T47D (cell line): ENCODE results near the gene ZNF480.
"Not testable (repeated sequence)": the region's sequence is repeated elsewhere in the genome, so short reads cannot be mapped to it uniquely, and the experiment has no call there.

Experiments used
- DNase-seq, 2 experiments: peaks; one replicate each; pipeline versions ENCODE4 v3.0.0 to v3.0.0-alpha.2; 2011 to 2012; ENCODE audit warnings: low read depth in 1 of 2, low spot score in 1 of 2
- JUND ChIP-seq: IDR thresholded peaks from 2 replicates; pipeline ENCODE4 v1.6.1; 2012; ENCODE audit warnings: low read depth
- in situ Hi-C: cut with HindIII; loops from 2 replicates; pipeline ENCODE4 v1.10.0; 2016; ENCODE audit warnings: low sequenced_read_pairs, low pct_unique_long_range_greater_than_20kb

The ZNF480 gene

GRCh38 chr19:52296773-52297600, at the start of gene ZNF480:
Gene ZNF480, plus strand, starts transcription at chr19:52297169. Its CDS starts 3,244 bp downstream, at chr19:52300413.
- in situ Hi-C loops, result no loop called here
- DNase-seq, result peak; percentile 33 to 84

GRCh38 chr19:52248241-52248640, 48.7 kb upstream of the ZNF480 start:
- DNase-seq, result peak in 1 of 2 experiments; percentile 73
- in situ Hi-C loops, result no loop called here
- no peak for TF ChIP-seq JUND

More at GRCh38 chr19:52296773-52297600, at the start of gene ZNF480:
- TF ChIP-seq JUND, result no peak

DNA sequence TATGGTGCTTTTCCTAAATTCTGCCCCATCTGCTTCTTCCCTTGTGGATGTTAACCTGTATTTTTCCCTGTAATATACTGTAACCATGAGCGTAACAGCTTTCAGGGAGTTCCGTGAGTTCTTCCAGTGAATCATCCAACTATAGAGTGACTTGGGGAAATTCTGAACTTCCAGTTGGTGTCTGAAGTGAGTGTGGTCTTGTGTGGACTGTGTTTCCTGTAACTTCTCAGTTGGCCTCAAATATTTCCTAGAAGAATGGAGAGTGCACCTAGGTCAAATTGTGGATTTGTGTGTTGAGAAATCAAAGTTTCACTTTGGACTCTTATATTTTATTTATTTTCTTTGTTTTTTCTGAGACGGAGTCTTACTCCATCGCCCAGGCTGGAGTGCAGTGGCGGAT, 38.5 kb upstream of the ZNF480 start:
- in situ Hi-C loops, result no loop called here
- DNase-seq, result no peak
- TF ChIP-seq JUND, result no peak

DNA sequence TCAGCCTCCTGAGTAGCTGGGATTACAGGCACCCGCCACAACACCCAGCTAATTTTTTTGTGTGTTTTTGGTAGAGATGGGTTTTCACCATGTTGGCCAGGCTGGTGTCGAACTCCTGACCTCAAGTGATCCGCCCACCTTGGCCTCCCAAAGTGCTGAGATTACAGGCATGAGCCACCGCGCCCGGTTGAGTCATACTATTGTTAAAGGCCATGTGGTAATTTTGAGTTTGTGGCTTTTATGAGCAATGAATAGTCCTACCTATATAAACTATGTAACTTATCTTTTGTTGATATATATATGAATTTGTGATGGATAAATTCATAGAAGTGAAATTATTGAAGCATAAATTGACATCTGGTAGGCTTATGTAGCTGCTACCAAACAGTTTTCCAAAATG, 31.4 kb upstream of the ZNF480 start:
- in situ Hi-C loops, DNase-seq: not testable (repeated sequence)

- peak; percentile 64 to 95 for DNase-seq
- in situ Hi-C loops, result no loop called here
- TF ChIP-seq JUND, result no peak
These were observed 27.4 kb upstream of the ZNF480 start, which contains the start of gene ZNF766 for GRCh38 chr19:52269338-52270261. Gene ZNF766, plus strand, starts transcription at chr19:52269587. Its CDS starts 27 bp downstream, at chr19:52269614.

- peak in 1 of 2 experiments; percentile 11 for DNase-seq
- TF ChIP-seq JUND, result no peak
- in situ Hi-C loops, result no loop called here
These were observed 26.6 kb upstream of the ZNF480 start for GRCh38 chr19:52270266-52270885.

GRCh38 chr19:52273301-52273700, 23.7 kb upstream of the ZNF480 start:
- no peak for TF ChIP-seq JUND
- DNase-seq, result no peak
- in situ Hi-C loops, result no loop called here

DNA sequence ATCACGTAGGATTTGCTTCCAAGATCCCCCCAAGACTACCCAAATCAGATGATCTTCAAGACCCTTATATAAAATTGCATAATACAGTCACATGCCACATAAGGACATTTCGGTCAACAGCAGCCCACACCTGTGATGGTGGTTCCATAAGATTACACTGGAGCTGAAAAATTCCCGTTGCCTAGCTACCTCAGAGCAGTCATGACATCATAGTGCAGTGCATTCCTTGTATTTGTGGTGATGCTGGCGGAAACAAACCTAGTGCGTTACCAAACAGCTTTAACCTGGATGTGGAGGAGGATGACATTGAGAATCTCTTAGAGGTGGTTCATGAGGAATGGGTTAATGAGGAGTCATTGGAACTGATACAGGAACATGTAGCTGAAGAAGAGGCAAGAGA, 22.8 kb upstream of the ZNF480 start:
- in situ Hi-C loops, result no loop called here
- DNase-seq, result no peak
- no peak for TF ChIP-seq JUND

DNA sequence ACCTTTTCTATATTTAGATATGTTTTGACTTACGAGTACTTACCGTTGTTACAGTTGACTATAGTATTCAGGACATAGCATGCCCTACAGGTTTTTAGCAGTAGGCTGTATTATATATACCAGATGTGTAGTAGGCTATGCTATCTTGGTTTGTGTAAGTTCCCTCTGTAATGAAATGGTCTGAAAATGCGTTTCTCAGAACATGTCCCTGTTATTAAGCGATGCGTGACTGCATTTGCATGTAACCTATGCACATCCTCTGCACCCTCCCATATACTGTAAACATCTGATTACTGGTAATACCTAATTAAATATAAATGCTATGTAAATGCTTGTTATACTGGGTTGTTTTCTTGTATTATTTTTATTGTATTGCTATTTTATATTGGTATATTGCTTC, 21.0 kb upstream of the ZNF480 start:
- no peak for DNase-seq
- no peak for TF ChIP-seq JUND
- in situ Hi-C loops, result no loop called here

DNA sequence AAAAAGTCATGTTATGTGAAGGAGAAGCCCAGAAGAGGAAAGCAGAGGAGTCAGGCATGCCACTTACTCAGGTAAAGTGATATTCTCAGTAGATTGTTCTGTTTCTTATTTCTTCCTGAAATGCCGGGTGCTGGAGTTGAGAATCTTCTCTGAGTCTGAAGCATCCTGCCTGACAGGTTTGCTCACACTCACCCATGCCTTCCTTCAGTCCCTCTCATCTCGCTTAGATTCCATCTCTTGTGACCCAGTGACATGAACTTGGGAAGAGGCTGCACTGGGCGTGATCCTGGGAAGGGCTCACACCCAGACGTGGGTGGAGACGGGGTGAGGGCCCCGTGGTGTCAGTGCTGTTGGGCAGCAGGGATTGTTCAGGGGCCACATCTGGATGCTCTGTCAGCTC, 19.5 kb upstream of the ZNF480 start:
- in situ Hi-C loops, result no loop called here
- TF ChIP-seq JUND, result no peak
- DNase-seq, result peak in 1 of 2 experiments; percentile 89

GRCh38 chr19:52286256-52286655, 10.7 kb upstream of the ZNF480 start:
- no peak for TF ChIP-seq JUND
- DNase-seq, result no peak
- in situ Hi-C loops, result no loop called here

DNA sequence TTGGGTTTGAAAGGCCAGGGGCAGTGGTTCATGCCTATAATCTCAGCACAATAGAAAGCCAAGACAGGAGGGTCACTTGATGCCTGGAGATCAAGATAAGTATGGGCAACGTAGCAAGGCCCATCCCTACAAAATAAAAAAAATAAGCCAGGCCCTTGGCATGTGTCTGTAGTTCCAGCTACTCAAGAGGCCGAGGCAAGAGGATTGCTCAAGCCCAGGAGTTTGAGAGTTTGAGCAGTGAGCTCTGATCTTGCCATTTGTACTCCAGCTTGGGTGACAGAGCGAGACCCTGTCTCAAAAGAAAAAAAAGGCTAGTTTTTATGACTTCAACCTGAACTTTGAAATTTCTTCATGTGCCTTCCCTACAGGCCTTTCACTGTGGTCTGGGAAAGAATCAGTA, 5.2 kb upstream of the ZNF480 start:
- in situ Hi-C loops, result no loop called here
- no peak for DNase-seq
- no peak for TF ChIP-seq JUND

GRCh38 chr19:52292946-52293345, 4.0 kb upstream of the ZNF480 start:
- in situ Hi-C loops, DNase-seq: not testable (repeated sequence)
